ENCODE results near the gene AMZ1.
"Not testable (repeated sequence)": the region's sequence is repeated elsewhere in the genome, so short reads cannot be mapped to it uniquely, and the experiment has no call there.

The AMZ1 gene

DNA sequence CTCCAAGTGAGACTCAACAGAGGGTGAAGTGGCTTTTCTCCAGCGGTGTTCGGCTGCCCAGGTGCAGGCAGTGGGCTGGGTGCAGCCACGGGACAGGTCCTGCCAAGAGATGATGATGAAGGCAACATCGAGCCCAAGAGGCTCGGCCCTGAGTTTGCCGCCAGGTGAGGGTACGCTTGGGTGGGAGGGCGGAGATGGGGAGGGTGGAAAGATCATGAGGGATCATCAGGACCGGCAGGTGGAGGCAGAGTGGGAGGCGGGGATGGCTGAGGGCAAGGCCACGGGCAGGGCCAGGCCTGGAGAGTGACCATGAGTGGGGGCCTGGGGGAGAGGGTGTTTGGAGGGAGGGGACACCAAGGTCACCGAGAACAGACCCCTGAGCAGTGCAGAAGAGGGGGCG lies 17.8 kb upstream of the AMZ1 start:
- no peak for DNase-seq

DNA sequence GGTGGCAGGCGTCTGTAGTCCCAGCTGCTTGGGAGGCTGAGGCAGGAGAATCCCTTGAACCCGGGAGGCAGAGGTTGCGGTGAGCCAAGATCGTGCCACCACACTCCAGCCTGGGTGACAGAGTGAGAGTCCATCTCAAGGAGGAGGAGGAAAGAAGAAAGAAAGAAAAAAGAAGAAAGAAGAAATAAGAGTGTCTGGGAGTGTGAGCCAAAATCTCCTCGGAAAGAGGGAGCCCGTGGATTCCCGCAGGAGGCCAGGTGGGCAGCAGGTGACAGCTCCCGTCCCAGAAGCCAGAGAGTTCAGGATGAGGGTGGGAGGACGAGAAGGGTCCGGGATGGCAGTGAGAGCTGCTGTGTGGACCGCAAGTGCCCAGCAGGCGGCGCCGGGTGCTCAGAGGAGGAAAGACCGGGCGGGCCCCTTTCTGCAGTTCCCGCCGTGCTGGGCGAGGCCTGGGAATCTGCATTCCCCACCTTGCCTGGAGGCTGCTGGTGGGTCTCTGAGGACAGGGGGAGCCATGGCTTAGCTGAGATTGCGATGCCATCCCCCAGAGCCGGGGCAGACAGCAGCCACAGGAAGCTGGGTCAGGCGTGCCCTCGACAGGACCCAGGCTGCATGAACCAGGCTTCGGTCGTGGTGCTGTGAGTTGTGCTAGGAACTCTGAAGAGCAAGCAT lies 17.1 kb upstream of the AMZ1 start:
- peak; percentile 70 for DNase-seq

DNA sequence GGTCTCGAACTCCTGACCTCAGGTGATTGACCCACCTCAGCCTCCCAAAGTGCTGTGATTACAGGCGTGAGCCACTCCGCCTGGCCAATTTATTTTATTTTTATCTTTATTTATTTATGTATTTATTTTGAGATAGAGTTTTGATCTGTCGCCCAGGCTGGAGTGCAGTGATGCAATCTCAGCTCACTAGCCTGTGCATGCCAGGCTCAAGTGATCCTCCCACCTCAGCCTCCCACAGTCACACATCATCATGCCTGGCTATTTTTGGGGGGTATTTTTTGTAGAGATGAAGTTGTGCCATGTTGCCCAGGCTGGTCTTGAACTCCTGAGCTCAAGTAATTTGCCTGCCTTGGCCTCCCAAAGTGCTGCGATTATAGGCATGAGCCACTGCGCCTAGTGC lies 14.8 kb upstream of the AMZ1 start:
- DNase-seq: not testable (repeated sequence)

DNA sequence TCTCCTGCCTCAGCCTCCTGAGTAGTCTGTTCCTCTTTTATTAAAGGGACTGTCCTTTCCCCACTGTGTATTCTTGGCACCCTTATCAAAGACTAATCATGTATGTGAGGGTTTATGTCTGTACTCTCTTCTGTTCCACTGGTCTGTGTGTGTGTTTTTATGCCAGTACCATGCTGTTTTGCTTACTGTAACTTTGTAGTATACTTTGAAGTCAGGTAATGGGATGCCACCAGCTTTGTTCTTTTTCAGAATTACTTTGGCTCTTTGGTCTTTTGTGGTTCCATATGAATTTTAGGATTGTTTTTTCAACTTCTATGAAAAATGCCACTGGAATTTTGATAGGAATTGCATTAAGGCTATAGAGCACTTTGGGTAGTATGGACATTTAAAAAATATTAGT lies 14.1 kb upstream of the AMZ1 start:
- DNase-seq: no peak

DNA sequence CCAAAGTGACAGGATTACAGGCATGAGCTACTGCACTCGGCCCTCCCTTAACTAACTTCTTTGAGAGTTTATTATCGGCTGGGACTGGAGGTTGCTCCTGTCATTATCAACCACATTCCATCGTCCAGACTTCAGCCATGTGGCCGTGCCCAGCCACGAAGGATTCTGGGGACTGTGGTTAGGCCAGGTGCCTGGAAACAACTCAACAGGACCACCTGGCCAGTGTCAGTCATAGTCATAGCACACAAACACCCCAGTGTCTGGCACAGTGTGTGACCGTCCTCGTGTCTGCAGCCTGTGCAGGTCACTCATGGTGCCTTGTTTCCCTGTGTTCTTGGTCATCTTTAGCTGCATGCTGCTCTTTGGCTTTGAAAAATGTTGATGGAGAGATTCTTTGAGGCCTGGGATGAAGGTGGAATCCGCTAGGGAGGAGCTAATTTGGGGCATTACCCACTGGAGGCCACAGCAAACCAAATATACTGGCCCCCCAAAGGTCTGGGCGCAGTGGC lies 12.7 kb upstream of the AMZ1 start:
- no peak for DNase-seq

DNA sequence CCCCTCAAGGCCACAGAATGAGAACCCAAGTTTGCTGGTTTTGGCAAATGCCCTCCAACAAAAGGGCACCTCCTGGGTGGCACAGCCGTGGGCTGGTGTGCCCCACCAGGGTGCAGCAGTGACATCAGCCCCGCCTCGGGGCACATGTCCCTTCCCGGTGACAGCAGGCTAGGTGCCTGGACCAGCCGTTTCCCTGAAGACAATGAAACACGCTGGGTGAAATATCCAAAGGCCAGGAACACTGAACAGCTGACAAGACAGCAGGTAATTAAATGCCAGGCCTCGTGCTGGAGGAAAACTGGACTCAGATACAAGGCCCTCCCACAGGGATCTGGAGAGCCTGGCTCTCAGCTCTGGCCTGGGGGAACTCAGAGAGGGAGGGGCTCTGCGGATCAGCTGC lies 11.4 kb upstream of the AMZ1 start:
- not testable (repeated sequence) for DNase-seq

DNA sequence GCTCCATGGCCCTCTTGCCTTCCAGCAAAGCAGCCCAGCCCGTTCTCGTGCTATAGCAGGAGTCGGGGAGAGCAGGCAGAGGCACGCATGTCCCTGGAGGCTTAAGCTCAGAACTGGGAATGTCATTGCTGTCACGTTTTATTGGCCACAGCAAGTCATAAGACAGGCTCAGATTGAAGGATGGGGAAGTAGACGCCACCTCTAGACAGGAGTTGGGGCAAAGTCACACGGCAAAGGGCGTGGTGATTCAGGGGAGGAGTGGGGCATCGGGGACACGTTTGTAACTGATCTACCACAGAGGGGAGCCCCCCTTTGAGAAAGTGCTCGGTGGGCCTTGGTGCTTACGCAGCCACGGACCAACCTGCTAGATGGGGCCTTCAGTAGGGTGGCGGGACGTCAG lies 9.5 kb upstream of the AMZ1 start:
- DNase-seq: not testable (repeated sequence)

DNA sequence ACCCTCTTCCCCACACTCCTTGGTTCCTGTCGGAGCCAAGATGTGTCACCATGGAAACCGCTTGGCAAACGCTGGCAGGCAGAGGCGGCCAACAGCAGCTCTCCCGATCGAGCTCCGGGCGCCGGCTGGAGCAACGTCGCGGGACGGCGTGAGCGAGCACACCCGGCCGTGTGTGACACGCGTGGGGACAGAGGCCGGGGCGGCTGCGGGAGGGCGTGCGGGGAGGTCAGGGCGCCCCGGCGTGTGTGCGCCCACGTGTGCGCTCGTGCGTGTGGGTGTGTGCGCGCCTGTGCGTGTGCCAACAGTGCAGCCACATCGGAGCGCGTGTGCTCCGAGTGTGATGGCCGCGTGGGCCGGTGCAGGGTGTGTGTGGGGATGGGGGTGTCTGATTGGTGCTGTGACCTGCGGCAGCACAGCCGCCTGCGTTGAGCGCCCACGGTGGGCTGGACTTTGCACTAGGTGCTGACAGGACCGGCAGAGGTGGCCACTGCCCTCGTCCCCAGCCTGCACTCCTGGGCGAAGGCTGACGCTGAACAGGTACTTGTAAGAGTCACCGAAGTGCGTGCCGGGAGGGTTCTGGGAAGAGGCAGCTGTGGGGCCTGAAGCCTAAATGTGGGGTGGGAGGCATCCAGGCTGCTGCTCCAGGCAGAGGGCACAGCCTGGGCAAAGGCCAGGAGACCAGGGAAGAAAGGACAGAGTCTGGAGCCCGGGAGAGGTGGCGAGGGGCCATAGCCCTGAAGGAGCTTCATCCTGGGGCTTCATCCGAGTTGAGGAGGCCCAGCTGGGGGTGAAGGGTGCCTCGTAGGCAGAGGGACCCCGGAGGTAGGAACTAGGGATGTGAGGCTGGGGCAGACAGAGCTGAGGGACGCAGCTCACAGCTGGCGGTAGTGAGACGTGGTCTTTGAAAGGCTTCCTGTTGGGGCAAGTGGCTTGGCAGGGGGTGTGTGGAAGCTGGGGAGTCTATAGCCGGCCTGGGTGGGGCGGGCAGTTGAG lies 8.6 kb upstream of the AMZ1 start:
- DNase-seq: not testable (repeated sequence)

DNA sequence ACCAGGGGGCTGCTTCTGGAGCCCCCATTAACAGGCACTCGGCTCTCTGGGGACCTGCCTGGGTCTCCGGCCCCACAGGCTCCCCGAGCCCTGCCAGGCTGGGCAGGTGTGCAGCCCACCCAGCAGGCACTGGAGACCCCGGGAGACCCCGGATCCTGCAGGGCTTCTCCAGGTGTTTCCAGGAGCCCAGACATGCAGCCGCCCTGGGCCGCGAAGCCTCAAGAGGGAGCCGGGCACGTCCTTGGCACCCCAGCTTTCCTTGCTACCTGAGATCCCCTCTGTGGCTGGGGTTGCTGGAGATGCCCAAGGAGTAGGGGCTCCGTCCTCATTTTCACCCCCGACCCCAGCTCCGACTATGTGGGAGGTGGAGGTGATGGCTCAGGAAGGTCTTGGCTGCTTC lies 7.7 kb upstream of the AMZ1 start:
- DNase-seq: no peak

DNA sequence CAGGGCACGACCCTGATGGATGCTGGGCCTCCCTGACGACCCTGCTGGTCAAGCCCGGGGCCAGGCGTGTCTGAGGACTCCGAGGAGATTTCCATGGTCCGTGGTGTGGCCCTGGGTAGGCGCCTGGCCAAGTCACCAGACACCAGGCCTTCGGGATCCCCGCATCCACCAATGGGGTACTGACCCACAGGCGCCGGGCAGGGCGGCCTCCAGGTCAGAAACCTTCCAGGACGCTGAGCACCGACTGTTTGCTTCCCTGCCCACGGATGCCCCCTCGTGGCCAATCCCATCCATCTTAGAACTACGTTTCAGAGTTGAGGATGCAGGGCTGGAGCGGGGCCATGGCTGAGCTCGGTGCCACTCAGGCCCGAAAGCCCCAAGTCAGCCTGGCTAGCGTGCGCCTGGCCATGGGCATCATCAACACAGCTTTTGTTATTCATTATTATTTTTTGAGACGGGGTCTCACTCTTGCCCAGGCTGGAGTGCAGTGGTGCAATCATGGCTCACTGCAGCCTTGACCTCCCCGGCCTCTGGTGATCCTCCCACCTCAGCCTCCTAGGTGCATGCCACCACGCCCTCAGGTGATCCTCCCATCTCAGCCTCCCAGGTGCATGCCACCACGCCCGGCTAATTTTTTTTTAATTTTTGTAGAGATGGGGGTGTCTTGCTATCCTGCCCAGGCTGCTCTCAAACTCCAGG lies 7.1 kb upstream of the AMZ1 start:
- peak; percentile 58 for DNase-seq

DNA sequence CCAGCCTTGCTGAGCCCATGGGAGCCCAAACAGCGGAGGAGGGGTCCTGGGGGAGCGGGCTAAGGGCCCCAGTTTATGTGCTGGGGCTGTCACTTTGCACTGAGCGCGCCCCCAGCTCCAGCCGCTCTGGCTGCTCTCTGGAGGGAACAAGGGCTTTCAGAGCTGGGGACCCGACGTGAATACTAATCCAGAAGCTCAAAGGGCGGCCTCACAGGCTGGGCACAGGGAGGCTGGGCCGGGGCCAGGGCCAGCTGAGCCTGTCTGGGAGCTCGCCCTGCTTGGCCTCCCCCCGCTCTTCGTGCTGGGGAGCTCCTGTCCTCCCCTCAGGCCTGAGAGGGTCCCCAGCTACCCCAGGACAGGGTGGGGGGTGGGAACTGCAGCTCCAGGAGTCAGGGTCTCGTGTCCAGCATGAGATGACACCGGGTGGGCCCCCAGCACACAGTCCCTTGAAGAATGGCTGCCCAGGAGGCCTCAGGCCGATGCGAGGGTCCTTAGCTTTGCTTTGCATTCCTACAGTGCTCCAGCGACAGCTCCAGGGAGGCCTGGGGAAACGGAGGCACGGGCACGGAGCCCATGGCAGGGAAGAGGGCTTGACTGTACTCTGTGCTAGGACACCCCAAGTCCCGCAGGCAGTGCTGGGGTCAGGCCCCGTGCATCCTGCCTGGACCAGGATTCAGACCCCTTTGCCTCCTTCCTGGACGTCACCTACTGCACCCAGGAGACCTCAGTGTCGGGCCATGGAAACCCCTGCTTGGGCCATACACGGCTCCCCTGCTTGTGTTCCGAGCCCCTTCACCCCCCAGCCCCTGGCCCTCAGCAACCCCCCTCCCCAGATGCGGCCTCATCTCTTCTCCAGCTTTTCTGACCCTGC lies 5.8 kb upstream of the AMZ1 start:
- no peak for DNase-seq

DNA sequence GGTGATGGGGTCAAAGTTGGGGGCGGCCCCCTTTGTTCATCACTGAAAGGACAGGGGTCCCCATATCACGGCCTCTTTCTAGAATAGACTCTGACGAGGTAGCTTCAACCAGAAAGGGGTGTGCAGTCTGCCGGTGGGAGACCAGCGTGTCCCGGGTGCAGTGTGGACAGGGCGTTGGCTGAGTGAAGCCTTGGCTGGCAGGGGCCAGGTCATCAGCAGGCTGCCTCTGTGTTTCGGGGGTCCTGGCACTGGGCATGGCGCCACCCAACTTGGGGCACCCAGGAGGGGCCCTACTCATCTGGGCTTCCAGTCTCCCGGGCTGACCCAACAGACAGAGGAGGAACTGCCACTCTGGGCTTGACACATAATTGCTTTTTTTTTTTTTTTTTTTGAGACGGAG lies 3.5 kb upstream of the AMZ1 start:
- DNase-seq: no peak

DNA sequence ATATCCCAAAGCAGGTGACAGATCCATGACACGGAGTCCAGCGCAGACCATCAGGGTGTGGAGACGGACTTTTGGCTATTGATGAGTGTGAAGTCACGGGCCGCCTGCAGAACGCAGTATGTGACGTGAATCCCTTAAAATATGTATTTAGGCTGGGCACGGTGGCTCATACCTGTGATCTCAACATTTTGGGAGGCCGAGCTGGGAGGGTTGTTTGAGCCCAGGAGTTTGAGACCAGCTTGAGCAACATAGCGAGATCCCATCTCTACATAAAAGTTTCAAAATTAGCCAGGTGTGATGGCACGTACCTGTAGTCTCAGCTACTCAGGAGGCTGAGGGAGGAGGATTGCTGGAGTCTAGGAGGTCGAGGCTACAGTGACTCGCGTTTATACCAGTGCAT lies 1.9 kb upstream of the AMZ1 start:
- DNase-seq: no peak

DNA sequence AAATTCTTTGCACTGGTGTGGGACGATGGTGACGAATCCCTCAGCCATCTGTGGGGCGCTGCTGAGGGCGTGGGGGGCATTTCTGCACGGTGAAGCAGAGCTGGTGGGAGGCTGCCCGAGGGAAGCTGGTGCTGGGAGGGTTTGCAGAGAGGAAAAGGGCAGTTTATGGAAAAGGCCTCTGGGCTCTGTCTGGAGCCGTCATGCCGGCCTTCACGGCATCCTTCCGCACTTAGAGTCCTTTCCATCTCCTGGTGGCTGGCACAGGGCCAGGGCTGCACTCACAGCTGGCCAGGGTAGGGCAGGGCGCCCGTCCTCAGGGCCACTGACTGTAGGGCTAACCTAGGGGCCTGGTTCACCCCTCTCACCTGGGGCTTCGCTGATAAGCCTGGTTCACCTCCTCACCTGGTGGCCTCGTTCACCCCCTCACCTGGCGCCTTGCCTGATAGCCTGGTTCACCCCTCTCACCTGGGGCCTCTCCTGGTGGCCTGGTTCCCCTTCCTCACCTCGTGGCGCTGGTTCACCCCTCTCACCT lies 598 bp upstream of the AMZ1 start:
- DNase-seq: no peak

DNA sequence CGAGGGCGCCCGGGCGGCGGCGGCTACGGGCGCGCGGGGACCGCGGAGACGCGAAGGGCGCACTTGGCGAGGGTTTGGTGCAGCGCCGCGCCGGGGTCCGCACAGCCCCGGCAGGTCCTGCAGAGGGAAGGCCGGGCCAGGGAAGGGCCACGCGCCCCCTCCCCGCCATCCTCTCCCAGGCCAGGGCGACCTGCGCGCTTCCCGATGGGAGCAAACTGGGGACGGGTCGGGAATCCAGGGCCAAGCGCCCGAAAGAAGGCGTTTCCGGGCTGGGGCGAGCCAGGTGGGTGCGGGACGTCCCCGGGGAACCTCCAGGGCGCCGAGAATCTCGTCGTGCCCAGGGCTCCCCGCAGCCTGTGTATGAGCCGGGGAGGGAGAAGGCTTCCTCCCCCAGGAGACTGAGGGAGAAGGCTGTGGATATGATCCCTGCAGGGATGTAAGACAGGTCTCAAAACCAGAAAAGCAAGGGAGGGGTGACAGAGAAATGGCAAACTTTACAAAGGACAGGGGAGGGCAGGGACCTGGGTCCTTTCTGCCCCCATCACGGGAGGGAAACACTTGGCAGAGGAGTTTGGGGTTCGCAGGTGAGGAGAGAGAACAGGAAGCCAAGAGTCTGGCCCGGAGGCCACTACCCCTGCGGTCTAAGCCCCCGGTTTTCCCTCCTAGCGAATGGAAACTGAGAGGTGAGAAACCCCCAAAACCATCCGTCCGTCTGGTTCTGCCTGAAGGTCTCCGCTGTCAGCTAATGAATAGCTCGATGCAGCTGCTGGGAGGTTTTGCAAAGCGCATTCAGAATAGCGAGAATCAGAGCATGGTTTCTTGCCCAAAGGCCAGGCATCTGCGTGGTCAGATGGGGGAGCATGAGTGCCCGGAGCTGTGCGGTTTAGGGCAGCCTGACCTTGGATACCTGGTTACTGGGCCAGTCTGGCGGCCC lies 674 bp downstream of the AMZ1 start:
- no peak for DNase-seq

DNA sequence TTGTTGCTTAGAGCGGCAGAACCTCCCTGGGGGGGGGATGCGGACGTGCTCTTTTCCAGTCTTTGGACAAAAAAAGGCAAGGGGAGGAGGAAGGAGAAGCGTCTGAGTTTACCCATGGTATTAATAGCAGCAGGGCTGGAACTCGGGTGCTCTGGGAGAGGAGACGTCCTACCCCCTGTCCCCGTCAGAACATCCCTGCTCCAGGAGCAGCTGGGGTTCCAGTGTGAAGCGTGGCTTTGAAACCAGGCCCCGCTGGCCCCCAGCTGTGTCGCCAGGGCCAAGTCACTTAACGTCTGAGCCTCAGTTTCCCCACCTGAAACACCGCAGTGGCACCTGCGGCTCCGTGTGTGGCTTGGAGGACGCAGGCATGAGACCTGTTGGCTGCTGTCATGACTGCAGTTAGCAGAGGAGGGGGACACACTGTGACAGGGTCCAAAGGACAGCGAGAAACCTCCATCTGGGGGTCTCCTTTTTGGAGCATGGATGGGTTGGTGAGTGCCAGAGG lies 1.4 kb downstream of the AMZ1 start:
- DNase-seq: no peak

DNA sequence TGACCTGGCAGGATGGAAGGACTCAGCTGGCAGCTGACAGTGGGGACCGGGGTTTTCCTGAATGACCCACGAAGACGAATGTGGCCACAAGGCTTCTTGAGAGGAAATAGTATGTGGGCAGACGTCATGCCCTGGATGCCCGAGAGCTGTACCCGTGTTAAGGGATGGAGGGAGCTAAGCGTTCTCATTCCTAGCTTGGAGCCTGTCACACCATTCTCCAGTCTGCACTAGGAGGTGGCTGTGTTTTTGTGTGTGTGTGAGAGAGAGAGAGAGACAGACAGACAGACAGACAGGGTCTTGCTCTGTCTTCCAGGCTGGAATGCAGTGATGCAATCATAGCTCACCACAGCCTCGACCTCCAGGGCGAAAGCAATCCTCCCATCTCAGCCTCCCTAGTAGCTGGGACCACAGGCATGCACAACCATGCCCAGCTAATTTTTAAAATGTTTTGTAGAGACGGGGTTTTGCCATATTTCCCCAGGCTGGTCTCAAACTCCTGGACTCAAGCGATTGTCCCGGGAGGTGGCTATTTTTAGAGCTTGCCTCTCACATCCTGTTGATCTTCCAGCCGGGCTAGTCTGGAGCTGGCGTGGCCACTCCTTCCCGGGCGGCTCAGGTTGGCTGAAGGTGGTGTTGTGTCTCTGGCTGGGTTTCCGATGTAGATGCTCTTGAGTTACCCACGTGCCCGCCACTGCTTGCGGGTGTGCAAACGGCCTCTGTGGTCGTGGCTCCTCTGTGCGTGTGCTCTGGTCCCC lies 2.1 kb downstream of the AMZ1 start:
- DNase-seq: no peak

DNA sequence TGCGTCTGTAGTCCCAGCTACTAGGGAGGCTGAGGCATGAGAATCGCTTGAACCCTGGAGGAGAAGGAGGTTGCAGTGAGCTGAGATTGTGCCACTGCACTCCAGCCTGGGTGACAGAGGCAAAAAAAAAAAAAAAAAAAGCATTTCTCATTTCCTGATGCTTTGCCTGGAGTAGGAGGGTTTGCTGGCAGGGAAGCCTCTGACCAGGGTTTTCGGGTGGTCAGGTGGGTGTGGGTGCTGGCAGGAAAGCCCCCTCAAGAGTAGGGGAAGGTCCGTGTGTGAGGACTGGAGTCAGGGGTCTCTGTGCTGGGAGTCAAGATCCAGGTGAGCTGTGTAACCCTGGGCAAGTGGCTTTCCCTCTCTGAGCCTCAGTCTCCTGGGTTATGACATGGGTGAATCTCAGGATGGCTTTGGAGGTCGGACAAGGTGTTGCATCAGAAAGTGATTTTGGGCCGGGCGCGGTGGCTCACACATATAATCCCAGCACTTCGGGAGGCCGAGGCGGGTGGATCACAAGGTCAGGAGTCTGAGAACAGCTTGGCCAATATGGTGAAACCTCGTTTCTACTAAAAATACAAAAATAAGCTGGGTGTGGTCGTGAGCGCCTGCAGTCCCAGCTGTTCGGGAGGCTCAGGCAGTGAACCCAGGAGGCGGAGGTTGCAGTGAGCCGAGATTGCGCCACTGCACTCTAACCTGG lies 3.2 kb downstream of the AMZ1 start:
- no peak for DNase-seq

DNA sequence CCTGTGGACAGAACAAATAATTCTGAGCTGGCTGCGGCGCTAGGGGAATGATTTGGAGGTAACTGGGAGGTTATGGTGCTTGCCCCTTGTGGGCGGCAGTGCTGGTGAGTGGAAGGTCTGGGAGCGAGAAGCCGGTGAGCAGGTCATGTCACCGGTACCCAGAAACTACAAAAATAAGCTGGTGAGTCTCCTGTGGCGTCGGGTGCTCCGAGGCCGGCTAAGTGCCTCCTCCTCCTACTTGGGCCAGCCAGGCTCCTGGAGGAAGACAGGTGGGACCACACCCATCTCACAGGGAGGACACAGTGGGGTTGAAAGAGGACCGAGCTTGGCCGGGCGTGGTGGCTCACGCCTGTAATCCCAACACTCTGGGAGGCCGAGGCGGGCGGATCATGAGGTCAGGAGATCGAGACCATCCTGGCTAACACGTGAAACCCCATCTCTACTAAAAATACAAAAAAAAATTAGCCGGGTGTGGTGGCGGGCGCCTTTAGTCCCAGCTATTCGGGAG lies 4.0 kb downstream of the AMZ1 start:
- DNase-seq: not testable (repeated sequence)

Measured in NCI-H1694 (cell line).